Body of pancreas (tissue), 4 donors: ENCODE data around the gene PKIB.

Source experiments
- POLR2A ChIP-seq, 3 donors: fragments of 450-650 bp; IDR thresholded peaks; one replicate each; pipeline ENCODE4 v1.6.1; 2016; ENCODE audit warnings: antibody characterized with exemption in 3 of 3, mild to moderate bottlenecking in 2 of 3
- TF ChIP-seq, protein P1 (sequence below), 7 experiments: fragments of 450-650 bp in 4 of 7; fragments of 200-600 bp in 3 of 7; sonication (generic) in 3 of 7; IDR thresholded peaks; one replicate each; pipeline ENCODE4 v1.5.1; 2016 to 2019; ENCODE audit warnings: antibody characterized with exemption in 7 of 7

GRCh38 chr6:122663981-122664380, 53.8 kb downstream of the PKIB start:
- TF ChIP-seq, protein P1, sequence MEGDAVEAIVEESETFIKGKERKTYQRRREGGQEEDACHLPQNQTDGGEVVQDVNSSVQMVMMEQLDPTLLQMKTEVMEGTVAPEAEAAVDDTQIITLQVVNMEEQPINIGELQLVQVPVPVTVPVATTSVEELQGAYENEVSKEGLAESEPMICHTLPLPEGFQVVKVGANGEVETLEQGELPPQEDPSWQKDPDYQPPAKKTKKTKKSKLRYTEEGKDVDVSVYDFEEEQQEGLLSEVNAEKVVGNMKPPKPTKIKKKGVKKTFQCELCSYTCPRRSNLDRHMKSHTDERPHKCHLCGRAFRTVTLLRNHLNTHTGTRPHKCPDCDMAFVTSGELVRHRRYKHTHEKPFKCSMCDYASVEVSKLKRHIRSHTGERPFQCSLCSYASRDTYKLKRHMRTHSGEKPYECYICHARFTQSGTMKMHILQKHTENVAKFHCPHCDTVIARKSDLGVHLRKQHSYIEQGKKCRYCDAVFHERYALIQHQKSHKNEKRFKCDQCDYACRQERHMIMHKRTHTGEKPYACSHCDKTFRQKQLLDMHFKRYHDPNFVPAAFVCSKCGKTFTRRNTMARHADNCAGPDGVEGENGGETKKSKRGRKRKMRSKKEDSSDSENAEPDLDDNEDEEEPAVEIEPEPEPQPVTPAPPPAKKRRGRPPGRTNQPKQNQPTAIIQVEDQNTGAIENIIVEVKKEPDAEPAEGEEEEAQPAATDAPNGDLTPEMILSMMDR (IDR thresholded peaks at IDR 0.05), result no peak
- no peak for TF ChIP-seq POLR2A (IDR thresholded peaks at IDR 0.05)
